22Rv1 (cell line): ENCODE measurements around the gene JADE2.

Source experiments
- CTCF ChIP-seq: fragments of 450-650 bp; IDR thresholded peaks from 2 replicates; pipeline ENCODE4 v1.5.1; 2017; ENCODE audit warnings: mild to moderate bottlenecking
- ZFX ChIP-seq: fragments of 450-650 bp; IDR thresholded peaks from 2 replicates; pipeline ENCODE4 v1.6.1; 2017; ENCODE audit warnings: antibody characterized with exemption, borderline replicate concordance

GRCh38 chr5:134529460-134529859, 4.0 kb downstream of the JADE2 start:
- TF ChIP-seq CTCF (no peak), ZFX (no peak)
